Spleen (tissue), 11 donors: Measurements from ENCODE around the gene ZBTB7B. TPM values are rescaled to one million over a fixed set of nuclear protein-coding genes. Genes with fewer than 3 reads are reported as not detected.
"Not testable (repeated sequence)": the region's sequence is repeated elsewhere in the genome, so short reads cannot be mapped to it uniquely, and the experiment has no call there.

Experiments
- DNase-seq: peaks from one replicate; pipeline ENCODE4 v3.0.0-alpha.2; 2020
- H3K27ac ChIP-seq, 8 donors: fragments of 200-600 bp; sonication (generic) in 7 of 8; 1 replicate in 4 of 8; 2 replicates in 4 of 8; pipeline versions ENCODE4 v1.5.0 to v1.8.0; 2016 to 2021; ENCODE audit warnings: inconsistent platforms in 4 of 8, mild to moderate bottlenecking in 4 of 8, moderate library complexity in 1 of 8
- H3K27me3 ChIP-seq, 7 donors: fragments of 200-600 bp; sonication (generic) in 6 of 7; replicated peaks in 1 of 7; 1 replicate in 4 of 7; 2 replicates in 3 of 7; pipeline versions ENCODE4 v1.5.0 to v1.8.0; 2016 to 2021; ENCODE audit warnings: inconsistent platforms in 3 of 7, mild to moderate bottlenecking in 1 of 7
- H3K36me3 ChIP-seq, 6 donors: fragments of 200-600 bp; sonication (generic) in 5 of 6; 1 replicate in 4 of 6; 2 replicates in 2 of 6; pipeline versions ENCODE4 v1.5.0 to v1.8.0; 2016 to 2021; ENCODE audit warnings: inconsistent platforms in 2 of 6
- H3K4me1 ChIP-seq, 6 donors: fragments of 200-600 bp; sonication (generic) in 5 of 6; 1 replicate in 3 of 6; 2 replicates in 3 of 6; pipeline versions ENCODE4 v1.5.0 to v1.8.0; 2016 to 2021; ENCODE audit warnings: inconsistent platforms in 3 of 6
- H3K4me3 ChIP-seq, 8 donors: fragments of 200-600 bp; sonication (generic) in 7 of 8; 1 replicate in 4 of 8; 2 replicates in 4 of 8; pipeline versions ENCODE4 v1.5.0 to v1.8.0; 2016 to 2021; ENCODE audit warnings: inconsistent platforms in 4 of 8, mild to moderate bottlenecking in 4 of 8, moderate library complexity in 2 of 8
- H3K9me3 ChIP-seq, 8 donors: fragments of 200-600 bp; sonication (generic) in 7 of 8; 1 replicate in 4 of 8; 2 replicates in 4 of 8; pipeline versions ENCODE4 v1.5.0 to v1.8.0; 2016 to 2021; ENCODE audit warnings: inconsistent platforms in 4 of 8
- CTCF ChIP-seq, 11 experiments: fragments of 200-600 bp in 7 of 11; fragments of 450-650 bp in 4 of 11; sonication (generic) in 4 of 11; IDR thresholded peaks in 8 of 11; conservative IDR thresholded peaks in 3 of 11; 1 replicate in 7 of 11; 2 replicates in 4 of 11; pipeline versions ENCODE4 v1.4.0 to v1.8.0; 2016 to 2021; ENCODE audit warnings: antibody characterized with exemption in 11 of 11, inconsistent platforms in 4 of 11, mild to moderate bottlenecking in 1 of 11
- POLR2A ChIP-seq, 3 donors: fragments of 450-650 bp; IDR thresholded peaks; one replicate each; pipeline ENCODE4 v1.5.1; 2017; ENCODE audit warnings: antibody characterized with exemption in 3 of 3, mild to moderate bottlenecking in 1 of 3
- POLR2AphosphoS5 ChIP-seq, 3 donors: sonication (generic); formaldehyde crosslinking; IDR thresholded peaks; one replicate each; pipeline ENCODE4 v1.5.1; 2017; ENCODE audit warnings: antibody characterized with exemption in 3 of 3
- WGBS, 5 donors: extraction: QIAGEN DNeasy Blood & Tissue Kit in 3 of 5; methylation state at CpG; one replicate each; pipeline versions ENCODE4 v1.1.5 to v1.1.7; 2013 to 2018; 5-methylcytosine and 5-hydroxymethylcytosine counted together
- intact Hi-C: fragments of 100-400 bp; cut with DNase I; formaldehyde crosslinking; loops from one replicate; pipeline ENCODE4 v1.15.0; 2023; ENCODE audit warnings: low total_unique reads
- polyA plus RNA-seq, 3 donors: library from polyadenylated mRNA; stranded (reverse); fragments of 200-250 nt; gene quantifications; one replicate each; pipeline ENCODE4 v1.2.1, GENCODE V29; 2013
- total RNA-seq, 7 donors: library from RNA; depleted of rRNA in 3 of 7; stranded (reverse); fragments of >200 nt in 3 of 7; fragmentation: NEBNext Ultra II Directional in 4 of 7; extraction: Animal tissue kit (Norgen Biotek cat#: 25700) in 4 of 7; gene quantifications; one replicate each; pipeline versions ENCODE4 v1.1.0 to v1.2.1, GENCODE V29; 2016 to 2021
- donor health status: healthy with polysubstance abuse.
- donor health status: DM: no; HTN: no; CAD: no; lungs with moderate emphysema.
- donor health status: DM: no; HTN: no; CAD: no.
- donor health status: Bipolar disorder and iron deficiency.
- donor health status: healthy.
- donor health status: DM: no; HTN: no; CAD: no.
- donor health status: DM: yes; HTN: yes; CAD: no.

The ZBTB7B gene
- total and polyA plus RNA-seq, 10 donors: 11.1 to 88.9 (median 57.5) TPM

DNA sequence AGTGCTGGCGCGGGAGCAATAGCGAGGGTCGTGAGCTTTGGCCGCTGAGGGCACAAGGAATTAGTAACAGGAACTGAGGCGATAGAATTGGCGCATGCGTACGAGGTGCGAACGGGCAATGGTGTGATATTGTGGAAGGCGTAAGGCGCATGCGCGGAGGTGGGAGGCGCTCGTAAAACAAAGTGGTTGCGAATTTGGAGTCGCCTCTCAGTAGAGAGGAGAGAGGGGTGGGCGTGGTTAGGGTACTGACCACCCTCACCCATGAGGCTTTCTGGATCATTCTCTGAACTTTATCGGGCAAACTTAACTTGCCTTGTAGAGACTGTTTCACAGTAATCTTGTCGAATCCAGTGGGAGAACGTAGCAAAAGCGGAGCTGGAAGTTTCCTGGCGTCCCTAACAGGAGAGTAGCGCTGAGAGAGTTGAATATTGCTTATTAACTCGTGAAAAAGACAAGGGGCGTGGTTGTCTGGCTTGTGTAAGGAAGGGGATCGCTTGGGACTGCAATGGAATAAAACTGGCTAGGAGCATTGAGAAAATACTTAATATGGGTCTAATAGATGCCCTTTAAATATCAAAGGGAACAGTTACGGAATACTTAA lies 27.7 kb upstream of the ZBTB7B start:
- peak; percentile 96 for DNase-seq
- Histone ChIP-seq H3K36me3 (peaks cover 0 to 23% (median 0%) of the 10 kb centered on the region in 6 donors), H3K4me1 (peaks cover 29 to 69% (median 47%) of the 10 kb centered on the region in 6 donors), H3K4me3 (peak overlapping the region; percentile 40 to 81 (median 64)), H3K9me3 (no peaks in the 10 kb centered on the region), H3K27me3 (no peaks in the 10 kb centered on the region), H3K27ac (peak overlapping the region; percentile 88 to 100 (median 98))
- intact Hi-C loops: no loop called here
- peak in 2 of 3 donors; percentile 87 to 89 for TF ChIP-seq POLR2AphosphoS5 (IDR thresholded peaks at IDR 0.05)
- TF ChIP-seq CTCF (IDR thresholded peaks at IDR 0.05 in 8 of 11, conservative IDR thresholded peaks at IDR 0.05 in 3 of 11): no peak
- peak in 1 of 3 donors; percentile 90 for TF ChIP-seq POLR2A (IDR thresholded peaks at IDR 0.05)
- WGBS, 5 donors: 0% methylated on average over 30 of the region's 30 CpGs

DNA sequence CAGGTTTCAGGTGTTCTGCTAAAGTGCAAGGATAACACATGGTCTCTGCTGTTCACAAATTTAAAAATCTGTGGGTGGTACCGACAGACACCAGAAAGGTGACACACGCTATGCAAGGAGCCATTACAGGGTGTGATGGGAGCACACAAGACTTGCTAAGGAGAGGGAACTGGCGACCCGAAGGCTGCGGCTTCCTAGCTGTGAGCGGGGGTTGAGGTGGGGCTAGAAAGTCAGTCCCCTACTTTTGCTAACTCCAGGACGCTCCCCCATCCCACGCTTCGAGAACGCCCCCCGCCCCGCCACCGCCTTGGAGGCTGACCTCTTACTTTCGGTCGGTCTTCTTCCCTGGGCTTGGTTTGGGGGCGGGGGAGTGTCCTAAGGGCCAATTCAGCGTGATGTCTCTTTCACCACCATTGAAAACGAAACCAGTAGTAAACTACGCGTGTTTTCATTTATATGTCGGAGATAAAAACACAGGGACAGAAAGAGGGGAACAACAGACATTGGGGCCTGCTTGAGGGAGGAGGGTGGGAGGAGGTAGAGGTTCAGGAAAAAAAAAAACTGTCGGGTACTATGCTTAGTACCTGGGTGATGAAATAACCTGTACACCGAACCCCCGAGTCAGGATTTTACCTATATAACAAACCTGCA lies 27.1 kb upstream of the ZBTB7B start:
- Histone ChIP-seq H3K4me1 (peaks cover 29 to 63% (median 40%) of the 10 kb centered on the region in 6 donors), H3K9me3 (no peaks in the 10 kb centered on the region), H3K27me3 (no peaks in the 10 kb centered on the region), H3K4me3 (peak overlapping the region; percentile 40 to 81 (median 64)), H3K27ac (peak overlapping the region; percentile 88 to 100 (median 98)), H3K36me3 (peaks cover 0 to 24% (median 0%) of the 10 kb centered on the region in 6 donors)
- peak; percentile 92 for DNase-seq
- intact Hi-C loops: no loop called here
- TF ChIP-seq POLR2AphosphoS5 (IDR thresholded peaks at IDR 0.05): peak; percentile 33 to 71 (median 65)
- TF ChIP-seq CTCF (IDR thresholded peaks at IDR 0.05 in 8 of 11, conservative IDR thresholded peaks at IDR 0.05 in 3 of 11): no peak
- TF ChIP-seq POLR2A (IDR thresholded peaks at IDR 0.05): peak in 1 of 3 donors; percentile 8
- WGBS, 5 donors: 0% methylated on average over 24 of the region's 24 CpGs

GRCh38 chr1:154977762-154978161 lies 24.8 kb upstream of the ZBTB7B start:
- H3K4me3 ChIP-seq, H3K9me3 ChIP-seq, DNase-seq, intact Hi-C loops, H3K27me3 ChIP-seq: not testable (repeated sequence)
- Histone ChIP-seq H3K36me3 (peaks cover 0 to 20% (median 0%) of the 10 kb centered on the region in 6 donors), H3K4me1 (peaks cover 8 to 52% (median 28%) of the 10 kb centered on the region in 6 donors), H3K27ac (peak overlapping the region in 3 of 8 donors; percentile 13 to 99 (median 23))
- 49 to 57% (median 49%) methylated on average over 3 of the region's 3 CpGs for WGBS, 5 donors

- 90 to 99% (median 92%) methylated on average over 3 of the region's 3 CpGs for WGBS, 5 donors
These were observed 24.2 kb upstream of the ZBTB7B start for GRCh38 chr1:154978360-154978759.

DNA sequence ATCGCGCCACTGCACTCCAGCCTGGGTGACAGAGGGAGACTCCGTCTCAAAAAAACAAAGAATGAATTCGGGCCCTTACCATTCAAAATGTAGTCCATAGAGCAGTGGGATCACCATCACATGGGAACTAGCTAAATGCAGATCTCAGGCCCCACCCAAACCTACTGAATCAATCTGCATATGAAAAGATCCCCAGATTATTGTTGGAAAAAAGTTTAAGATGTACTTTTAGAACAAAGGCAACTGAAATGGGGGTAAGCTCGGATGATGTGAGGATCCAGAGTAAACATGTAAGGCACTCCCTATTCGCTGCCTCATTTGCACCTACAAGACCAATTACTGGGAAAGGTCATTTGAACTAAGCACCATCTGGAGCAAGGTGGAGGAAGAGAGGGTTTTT lies 20.3 kb upstream of the ZBTB7B start:
- H3K36me3 ChIP-seq: peaks cover 0 to 40% (median 2%) of the 10 kb centered on the region in 6 donors
- H3K27me3 ChIP-seq: no peaks in the 10 kb centered on the region
- peak overlapping the region in 6 of 8 donors; percentile 66 to 82 (median 74) for H3K4me3 ChIP-seq
- H3K9me3 ChIP-seq: no peaks in the 10 kb centered on the region
- no peak for DNase-seq
- TF ChIP-seq POLR2A (IDR thresholded peaks at IDR 0.05) (no peak), POLR2AphosphoS5 (IDR thresholded peaks at IDR 0.05) (no peak), CTCF (IDR thresholded peaks at IDR 0.05 in 8 of 11, conservative IDR thresholded peaks at IDR 0.05 in 3 of 11) (no peak)
- peaks cover 11 to 58% (median 28%) of the 10 kb centered on the region in 6 donors for H3K4me1 ChIP-seq
- 67 to 77% (median 74%) methylated on average over 6 of the region's 6 CpGs for WGBS, 5 donors
- H3K27ac ChIP-seq: peak overlapping the region in 6 of 8 donors; percentile 65 to 84 (median 78)
- intact Hi-C loops: no loop called here

More at GRCh38 chr1:154978360-154978759, 24.2 kb upstream of the ZBTB7B start:
- Histone ChIP-seq H3K9me3 (no peaks in the 10 kb centered on the region), H3K36me3 (peaks cover 0 to 20% (median 0%) of the 10 kb centered on the region in 6 donors), H3K27ac (no peak overlapping the region), H3K4me1 (peaks cover 3 to 50% (median 24%) of the 10 kb centered on the region in 6 donors), H3K4me3 (no peak overlapping the region), H3K27me3 (no peaks in the 10 kb centered on the region)
- TF ChIP-seq POLR2A (IDR thresholded peaks at IDR 0.05): no peak
- no peak for TF ChIP-seq POLR2AphosphoS5 (IDR thresholded peaks at IDR 0.05)
- intact Hi-C loops: no loop called here
- no peak for DNase-seq
